ENCODE measurements around the gene PDE4B.
A peak's percentile ranks its signal among the peaks of the same experiment; 100 is the strongest.
"Not testable (repeated sequence)": the region's sequence is repeated elsewhere in the genome, so short reads cannot be mapped to it uniquely, and the experiment has no call there.

The PDE4B gene

GRCh38 chr1:65814752-65815151 is 22.1 kb downstream of the PDE4B start:
- DNase-seq, result no peak

GRCh38 chr1:65817891-65818290 is 25.2 kb downstream of the PDE4B start:
- no peak for DNase-seq

- no peak for DNase-seq
These were observed 26.3 kb downstream of the PDE4B start for GRCh38 chr1:65818966-65819365.

- peak; percentile 91 for DNase-seq
These were observed 28.3 kb downstream of the PDE4B start for GRCh38 chr1:65820983-65821382.

- no peak for DNase-seq
These were observed 28.7 kb downstream of the PDE4B start for GRCh38 chr1:65821386-65821785.

- DNase-seq, result no peak
These were observed 31.4 kb downstream of the PDE4B start for GRCh38 chr1:65824103-65824502.

GRCh38 chr1:65825741-65826140 is 33.0 kb downstream of the PDE4B start:
- peak; percentile 85 for DNase-seq

GRCh38 chr1:65826782-65827181 is 34.1 kb downstream of the PDE4B start:
- DNase-seq, result no peak

GRCh38 chr1:65827346-65827745 is 34.7 kb downstream of the PDE4B start:
- DNase-seq, result peak; percentile 46

GRCh38 chr1:65830306-65830705 is 37.6 kb downstream of the PDE4B start:
- DNase-seq, result no peak

GRCh38 chr1:65832296-65832695 is 39.6 kb downstream of the PDE4B start:
- DNase-seq, result peak; percentile 86

- no peak for DNase-seq
These were observed 44.0 kb downstream of the PDE4B start for GRCh38 chr1:65836686-65837085.

- DNase-seq, result no peak
These were observed 48.0 kb downstream of the PDE4B start for GRCh38 chr1:65840683-65841082.

GRCh38 chr1:65844296-65844695 is 51.6 kb downstream of the PDE4B start:
- DNase-seq, result no peak

GRCh38 chr1:65844821-65845534 is 52.3 kb downstream of the PDE4B start:
- no peak for DNase-seq

GRCh38 chr1:65845535-65846060 is 52.9 kb downstream of the PDE4B start:
- no peak for DNase-seq

GRCh38 chr1:65846866-65847265 is 54.2 kb downstream of the PDE4B start:
- DNase-seq, result no peak

GRCh38 chr1:65850281-65850680 is 57.6 kb downstream of the PDE4B start:
- no peak for DNase-seq

GRCh38 chr1:65856591-65856990 is 63.9 kb downstream of the PDE4B start:
- DNase-seq, result not testable (repeated sequence)

- no peak for DNase-seq
These were observed 73.7 kb downstream of the PDE4B start for GRCh38 chr1:65866439-65866838.

GRCh38 chr1:65872301-65872700 is 79.6 kb downstream of the PDE4B start:
- no peak for DNase-seq

- not testable (repeated sequence) for DNase-seq
These were observed 85.6 kb downstream of the PDE4B start for GRCh38 chr1:65878342-65878741.

GRCh38 chr1:65880611-65881010 is 87.9 kb downstream of the PDE4B start:
- no peak for DNase-seq

- DNase-seq, result peak; percentile 30
These were observed 88.4 kb downstream of the PDE4B start for GRCh38 chr1:65881067-65881594.

Data from fibroblast of skin of back (primary cell).